Measurements from ENCODE around the gene TASOR2. TPM values are rescaled to one million over a fixed set of nuclear protein-coding genes. Genes with fewer than 3 reads are reported as not detected.

Gene TASOR2
- polyA plus RNA-seq, 1 donor (not counting 4 experiments of a cell fraction or from before 2014, with no cell fraction given): 40.4 TPM

DNA sequence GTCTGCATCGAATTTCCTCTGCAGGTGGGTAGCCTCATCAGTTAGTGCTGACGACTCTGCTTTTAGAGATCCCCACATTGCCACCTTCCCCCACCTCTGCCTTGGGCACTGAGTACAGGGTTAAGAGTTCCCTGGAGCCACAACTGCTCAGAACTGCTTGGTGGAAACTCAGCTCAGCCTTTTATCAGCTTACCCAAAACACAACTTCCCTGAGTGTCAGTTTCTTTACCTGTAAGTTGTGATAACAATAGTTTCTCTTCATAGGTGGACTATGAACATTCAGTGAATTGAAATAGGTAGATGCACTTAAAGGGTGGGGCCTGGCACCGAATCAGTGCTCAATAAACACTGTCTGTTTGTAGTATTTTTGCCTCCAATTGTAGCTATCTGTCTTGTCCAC is 29.5 kb upstream of the TASOR2 start:
- no peak for FAIRE-seq

DNA sequence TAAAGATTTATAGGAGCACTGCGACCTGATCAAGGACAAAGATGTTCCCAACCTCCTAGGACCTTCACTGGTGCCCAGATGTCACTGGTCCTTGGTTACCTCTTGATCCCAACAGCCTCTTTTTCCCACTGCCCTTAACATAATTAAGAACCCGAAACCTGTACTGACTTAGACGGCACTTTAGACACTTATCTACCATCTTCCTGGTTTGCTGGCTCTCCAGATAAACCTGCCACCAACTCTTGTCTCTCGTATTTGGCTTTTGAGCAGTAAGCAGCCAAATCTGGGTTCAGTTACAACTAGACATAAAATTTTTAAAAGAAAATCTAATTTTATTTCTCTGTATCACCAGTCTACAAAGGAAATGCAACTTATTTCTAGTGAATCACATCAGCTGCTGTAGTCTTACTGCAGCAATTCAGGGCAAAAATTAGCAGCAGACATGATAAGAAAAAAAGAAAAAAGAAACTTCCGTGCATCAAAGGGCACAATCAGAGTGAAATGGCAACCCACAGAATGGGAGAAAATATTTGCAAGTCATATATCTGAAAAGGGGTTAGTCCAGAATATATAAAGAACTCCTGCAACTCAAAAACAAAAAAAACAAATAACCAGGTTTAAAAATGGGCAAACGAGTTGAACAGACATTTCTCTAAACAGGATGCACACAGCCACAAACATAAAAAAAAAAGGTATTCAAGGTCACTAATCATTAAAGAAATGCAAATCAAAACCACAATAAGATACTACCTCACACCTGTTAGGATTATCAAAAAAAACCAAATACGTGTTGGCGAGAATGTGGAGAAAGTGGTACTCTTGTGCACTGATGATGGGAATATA is 27.7 kb upstream of the TASOR2 start:
- H4K20me1 ChIP-seq (ENCODE audit: control insufficient read depth, extremely low read depth, insufficient read depth, low read length): no peaks in the 10 kb centered on the region
- no peak for TF ChIP-seq EZH2 (IDR thresholded peaks at IDR 0.05; ENCODE audit: low read length)
- TF ChIP-seq, protein P1, sequence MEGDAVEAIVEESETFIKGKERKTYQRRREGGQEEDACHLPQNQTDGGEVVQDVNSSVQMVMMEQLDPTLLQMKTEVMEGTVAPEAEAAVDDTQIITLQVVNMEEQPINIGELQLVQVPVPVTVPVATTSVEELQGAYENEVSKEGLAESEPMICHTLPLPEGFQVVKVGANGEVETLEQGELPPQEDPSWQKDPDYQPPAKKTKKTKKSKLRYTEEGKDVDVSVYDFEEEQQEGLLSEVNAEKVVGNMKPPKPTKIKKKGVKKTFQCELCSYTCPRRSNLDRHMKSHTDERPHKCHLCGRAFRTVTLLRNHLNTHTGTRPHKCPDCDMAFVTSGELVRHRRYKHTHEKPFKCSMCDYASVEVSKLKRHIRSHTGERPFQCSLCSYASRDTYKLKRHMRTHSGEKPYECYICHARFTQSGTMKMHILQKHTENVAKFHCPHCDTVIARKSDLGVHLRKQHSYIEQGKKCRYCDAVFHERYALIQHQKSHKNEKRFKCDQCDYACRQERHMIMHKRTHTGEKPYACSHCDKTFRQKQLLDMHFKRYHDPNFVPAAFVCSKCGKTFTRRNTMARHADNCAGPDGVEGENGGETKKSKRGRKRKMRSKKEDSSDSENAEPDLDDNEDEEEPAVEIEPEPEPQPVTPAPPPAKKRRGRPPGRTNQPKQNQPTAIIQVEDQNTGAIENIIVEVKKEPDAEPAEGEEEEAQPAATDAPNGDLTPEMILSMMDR (optimal IDR thresholded peaks at IDR 0.05 in 1 of 3, IDR thresholded peaks at IDR 0.05 in 1 of 3, conservative IDR thresholded peaks at IDR 0.05 in 1 of 3; ENCODE audit: extremely low read depth in 1 of 3, insufficient read depth in 2 of 3, low read length in 3 of 3): no peak
- H3K9me3 ChIP-seq (ENCODE audit: control insufficient read depth, low read depth, low read length): no peaks in the 10 kb centered on the region
- H3K9me1 ChIP-seq (ENCODE audit: control insufficient read depth, extremely low read depth, insufficient read depth, low read length): no peaks in the 10 kb centered on the region
- H3K9ac ChIP-seq (ENCODE audit: control insufficient read depth, extremely low read depth, insufficient read depth, low read length): no peak overlapping the region
- H3K4me2 ChIP-seq (ENCODE audit: control insufficient read depth, extremely low read depth, insufficient read depth, low read depth, low read length): no peak overlapping the region
- peaks cover 0 to 1% of the 10 kb centered on the region in 2 experiments for H3K36me3 ChIP-seq (ENCODE audit: control insufficient read depth in 2 of 2, extremely low read depth in 1 of 2, insufficient read depth in 2 of 2, low read length in 2 of 2)
- no peak overlapping the region for H3K4me3 ChIP-seq (ENCODE audit: control insufficient read depth in 2 of 3, extremely low read depth in 1 of 3, insufficient read depth in 2 of 3, low read depth in 1 of 3, low read length in 3 of 3)
- H3K27me3 ChIP-seq (ENCODE audit: control insufficient read depth, extremely low read depth, insufficient read depth, low read length): no peaks in the 10 kb centered on the region
- no peaks in the 10 kb centered on the region for H3K79me2 ChIP-seq (ENCODE audit: control insufficient read depth, insufficient read depth, low read length)
- dilution Hi-C loops (cut with MboI; ENCODE audit: extremely low pct_ligation_motif_present, low sequenced_read_pairs): no loop called here
- H3K27ac ChIP-seq (ENCODE audit: control insufficient read depth, insufficient read depth, low read length): no peak overlapping the region
- no peak overlapping the region for H2AFZ ChIP-seq (ENCODE audit: control insufficient read depth, low read length)
- no peak for FAIRE-seq
- no peak for DNase-seq (ENCODE audit: low read depth, low spot score)
- peaks cover 9% of the 10 kb centered on the region for H3K4me1 ChIP-seq (ENCODE audit: control insufficient read depth, extremely low read depth, insufficient read depth, low read length)

More for the DNA sequence above, 29.5 kb upstream of the TASOR2 start:
- no peak for DNase-seq (ENCODE audit: low read depth, low spot score)
- no peak overlapping the region for H3K27ac ChIP-seq (ENCODE audit: control insufficient read depth, insufficient read depth, low read length)
- H3K4me2 ChIP-seq (ENCODE audit: control insufficient read depth, extremely low read depth, insufficient read depth, low read depth, low read length): no peak overlapping the region
- peaks cover 0 to 1% of the 10 kb centered on the region in 2 experiments for H3K36me3 ChIP-seq (ENCODE audit: control insufficient read depth in 2 of 2, extremely low read depth in 1 of 2, insufficient read depth in 2 of 2, low read length in 2 of 2)
- dilution Hi-C loops (cut with MboI; ENCODE audit: extremely low pct_ligation_motif_present, low sequenced_read_pairs): no loop called here
- no peaks in the 10 kb centered on the region for H3K79me2 ChIP-seq (ENCODE audit: control insufficient read depth, insufficient read depth, low read length)
- no peak overlapping the region for H3K4me3 ChIP-seq (ENCODE audit: control insufficient read depth in 2 of 3, extremely low read depth in 1 of 3, insufficient read depth in 2 of 3, low read depth in 1 of 3, low read length in 3 of 3)
- H2AFZ ChIP-seq (ENCODE audit: control insufficient read depth, low read length): no peak overlapping the region
- no peaks in the 10 kb centered on the region for H3K9me3 ChIP-seq (ENCODE audit: control insufficient read depth, low read depth, low read length)
- no peaks in the 10 kb centered on the region for H3K9me1 ChIP-seq (ENCODE audit: control insufficient read depth, extremely low read depth, insufficient read depth, low read length)
- no peaks in the 10 kb centered on the region for H3K27me3 ChIP-seq (ENCODE audit: control insufficient read depth, extremely low read depth, insufficient read depth, low read length)
- no peaks in the 10 kb centered on the region for H4K20me1 ChIP-seq (ENCODE audit: control insufficient read depth, extremely low read depth, insufficient read depth, low read length)
- H3K4me1 ChIP-seq (ENCODE audit: control insufficient read depth, extremely low read depth, insufficient read depth, low read length): peaks cover 6% of the 10 kb centered on the region
- H3K9ac ChIP-seq (ENCODE audit: control insufficient read depth, extremely low read depth, insufficient read depth, low read length): no peak overlapping the region
- TF ChIP-seq, protein P1 (optimal IDR thresholded peaks at IDR 0.05 in 1 of 3, IDR thresholded peaks at IDR 0.05 in 1 of 3, conservative IDR thresholded peaks at IDR 0.05 in 1 of 3; ENCODE audit: extremely low read depth in 1 of 3, insufficient read depth in 2 of 3, low read length in 3 of 3): no peak
- TF ChIP-seq EZH2 (IDR thresholded peaks at IDR 0.05; ENCODE audit: low read length): no peak

Measured in keratinocyte (primary cell).